K562 (cell line): ENCODE results near the gene PSAP. TPM values are rescaled to one million over a fixed set of nuclear protein-coding genes. Genes with fewer than 3 reads are reported as not detected.

Experiments
- BRD4 ChIP-seq: fragments of 200-600 bp; sonication (generic); IDR thresholded peaks from 2 replicates; pipeline ENCODE4 v1.6.1; 2017; ENCODE audit warnings: inconsistent platforms
- DDX20 ChIP-seq: fragments of 450-650 bp; IDR thresholded peaks from 2 replicates; pipeline ENCODE4 v1.6.1; 2016; ENCODE audit warnings: missing genetic modification characterization, low read depth, mild to moderate bottlenecking, missing compliant biosample characterization, moderate library complexity
- NRF1 ChIP-seq, 2 experiments: fragments of 450-650 bp; IDR thresholded peaks in 1 of 2; conservative IDR thresholded peaks in 1 of 2; 2 replicates each; pipeline ENCODE4 v1.6.1; 2014; ENCODE audit warnings: mild to moderate bottlenecking in 2 of 2
- OTX1 ChIP-seq: fragments of 450-650 bp; formaldehyde crosslinking; IDR thresholded peaks from 2 replicates; pipeline ENCODE4 v1.4.0; 2022; ENCODE audit warnings: mild to moderate bottlenecking
- polyA plus RNA-seq, 8 experiments: library from polyadenylated mRNA; depleted of rRNA in 4 of 8; stranded (reverse) in 5 of 8; unstranded in 3 of 8; fragments of >200 nt; fragmentation: Nextera tagmentation in 2 of 8; fragmentation: Illumina TruSeq in 1 of 8; extraction: Ambion mirVana in 2 of 8; extraction: Trizol in 1 of 8; gene quantifications; 2 replicates each; pipeline versions ENCODE4 v1.2.1 to v1.2.3, GENCODE V29; 2011 to 2014; ENCODE audit warnings: inconsistent platforms in 1 of 8, missing spikeins in 1 of 8
- total RNA-seq, 7 experiments: library from RNA; depleted of rRNA in 6 of 7; stranded (reverse); fragments of >200 nt in 6 of 7; fragmentation: Illumina TruSeq in 2 of 7; extraction: Trizol in 2 of 7; gene quantifications; 2 replicates each; pipeline versions ENCODE4 v1.2.1 to v1.2.3, GENCODE V29; 2011 to 2021; ENCODE audit warnings: low replicate concordance in 1 of 7
- TF ChIP-seq, protein P1 (sequence below), 3 experiments: fragments of 200-800 bp in 1 of 3; sonication (Bioruptor generic) in 1 of 3; sonication (generic) in 1 of 3; formaldehyde crosslinking in 1 of 3; IDR thresholded peaks; 2 replicates each; pipeline versions ENCODE4 v1.6.1 to v1.8.0; 2016 to 2022; ENCODE audit warnings: mild to moderate bottlenecking in 2 of 3, missing compliant biosample characterization in 2 of 3, missing genetic modification characterization in 2 of 3, missing genetic modification reagents in 1 of 3
- TF ChIP-seq, protein P2 (sequence below): IDR thresholded peaks from 2 replicates; pipeline ENCODE4 v1.6.1; 2012; ENCODE audit warnings: low read depth, low read length, improper control_type of control experiment, borderline replicate concordance
- TF ChIP-seq, protein P3 (sequence below): fragments of 450-650 bp; formaldehyde crosslinking; IDR thresholded peaks from 2 replicates; pipeline ENCODE4 v1.4.0; 2022; ENCODE audit warnings: missing genetic modification characterization

PSAP gene
- total and polyA plus RNA-seq, 9 of the 15 experiments (the other 6 are each of a cell fraction or from before 2014, with no cell fraction given): 245 to 700 (median 429) TPM

DNA sequence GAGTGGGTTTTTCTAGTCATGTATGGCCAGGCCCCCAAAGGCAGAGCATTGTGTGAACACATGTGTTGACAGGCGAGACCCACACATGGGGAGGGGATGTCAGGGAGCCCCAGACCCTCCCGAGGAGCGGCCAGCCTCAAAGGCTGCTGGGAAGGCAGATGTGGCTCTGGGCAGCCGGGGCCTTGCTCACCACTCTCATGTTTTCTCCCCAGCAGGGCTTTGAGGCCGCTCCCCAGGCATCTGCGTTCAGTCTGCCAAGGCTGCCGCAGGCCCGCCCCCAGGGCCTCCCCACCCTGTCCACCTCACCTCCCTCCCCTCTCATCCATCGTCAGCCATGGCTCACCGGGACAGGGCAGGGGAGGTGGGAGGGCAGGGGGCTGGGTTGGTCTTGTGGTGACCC, 61.2 kb downstream of the PSAP start (continued):
- TF ChIP-seq, protein P1, sequence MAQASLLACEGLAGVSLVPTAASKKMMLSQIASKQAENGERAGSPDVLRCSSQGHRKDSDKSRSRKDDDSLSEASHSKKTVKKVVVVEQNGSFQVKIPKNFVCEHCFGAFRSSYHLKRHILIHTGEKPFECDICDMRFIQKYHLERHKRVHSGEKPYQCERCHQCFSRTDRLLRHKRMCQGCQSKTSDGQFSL (CRISPR knock-in tag; IDR thresholded peaks at IDR 0.05): no peak
- TF ChIP-seq, protein P1 (tag; IDR thresholded peaks at IDR 0.05): no peak
- TF ChIP-seq NRF1 (conservative IDR thresholded peaks at IDR 0.05 in 1 of 2, IDR thresholded peaks at IDR 0.05 in 1 of 2): no peak
- no peak for TF ChIP-seq OTX1 (CRISPR knock-in tag)
- TF ChIP-seq BRD4: no peak
- TF ChIP-seq, protein P2, sequence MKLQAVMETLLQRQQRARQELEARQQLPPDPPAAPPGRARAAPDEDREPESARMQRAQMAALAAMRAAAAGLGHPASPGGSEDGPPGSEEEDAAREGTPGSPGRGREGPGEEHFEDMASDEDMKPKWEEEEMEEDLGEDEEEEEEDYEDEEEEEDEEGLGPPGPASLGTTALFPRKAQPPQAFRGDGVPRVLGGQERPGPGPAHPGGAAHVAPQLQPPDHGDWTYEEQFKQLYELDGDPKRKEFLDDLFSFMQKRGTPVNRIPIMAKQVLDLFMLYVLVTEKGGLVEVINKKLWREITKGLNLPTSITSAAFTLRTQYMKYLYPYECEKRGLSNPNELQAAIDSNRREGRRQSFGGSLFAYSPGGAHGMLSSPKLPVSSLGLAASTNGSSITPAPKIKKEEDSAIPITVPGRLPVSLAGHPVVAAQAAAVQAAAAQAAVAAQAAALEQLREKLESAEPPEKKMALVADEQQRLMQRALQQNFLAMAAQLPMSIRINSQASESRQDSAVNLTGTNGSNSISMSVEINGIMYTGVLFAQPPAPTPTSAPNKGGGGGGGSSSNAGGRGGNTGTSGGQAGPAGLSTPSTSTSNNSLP: no peak
- no peak for TF ChIP-seq DDX20
- TF ChIP-seq, protein P3, sequence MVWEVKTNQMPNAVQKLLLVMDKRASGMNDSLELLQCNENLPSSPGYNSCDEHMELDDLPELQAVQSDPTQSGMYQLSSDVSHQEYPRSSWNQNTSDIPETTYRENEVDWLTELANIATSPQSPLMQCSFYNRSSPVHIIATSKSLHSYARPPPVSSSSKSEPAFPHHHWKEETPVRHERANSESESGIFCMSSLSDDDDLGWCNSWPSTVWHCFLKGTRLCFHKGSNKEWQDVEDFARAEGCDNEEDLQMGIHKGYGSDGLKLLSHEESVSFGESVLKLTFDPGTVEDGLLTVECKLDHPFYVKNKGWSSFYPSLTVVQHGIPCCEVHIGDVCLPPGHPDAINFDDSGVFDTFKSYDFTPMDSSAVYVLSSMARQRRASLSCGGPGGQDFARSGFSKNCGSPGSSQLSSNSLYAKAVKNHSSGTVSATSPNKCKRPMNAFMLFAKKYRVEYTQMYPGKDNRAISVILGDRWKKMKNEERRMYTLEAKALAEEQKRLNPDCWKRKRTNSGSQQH (CRISPR knock-in tag): no peak
